Omental fat pad (tissue), 4 donors: ENCODE data around the gene PTPRM. TPM values are rescaled to one million over a fixed set of nuclear protein-coding genes. Genes with fewer than 3 reads are reported as not detected.

Source experiments
- ATAC-seq: fragments of 150-250 bp; one replicate; pipeline ENCODE4 v1.9.1; 2016; ENCODE audit warnings: mild to moderate bottlenecking, moderate library complexity; ENCODE audit not compliant: low FRiP score
- DNase-seq: peaks from one replicate; pipeline ENCODE4 v3.0.0-alpha.2; 2019; ENCODE audit warnings: low spot score
- CTCF ChIP-seq, 3 donors: fragments of 450-650 bp; IDR thresholded peaks; one replicate each; pipeline ENCODE4 v1.5.1; 2016 to 2017; ENCODE audit warnings: antibody characterized with exemption in 3 of 3, mild to moderate bottlenecking in 3 of 3, moderate library complexity in 2 of 3
- total RNA-seq, 4 donors: library from RNA; depleted of rRNA; stranded (reverse); fragments of >200 nt; gene quantifications; one replicate each; pipeline ENCODE4 v1.1.0, GENCODE V29; 2016

The PTPRM gene
- total RNA-seq, 4 donors from 2014 or later = 64.8 to 238 (median 144) TPM

GRCh38 chr18:8303151-8303755 is 736.1 kb downstream of the PTPRM start:
- no peak for DNase-seq
- TF ChIP-seq CTCF (IDR thresholded peaks at IDR 0.05) = no peak
- ATAC-seq = no peak

DNA sequence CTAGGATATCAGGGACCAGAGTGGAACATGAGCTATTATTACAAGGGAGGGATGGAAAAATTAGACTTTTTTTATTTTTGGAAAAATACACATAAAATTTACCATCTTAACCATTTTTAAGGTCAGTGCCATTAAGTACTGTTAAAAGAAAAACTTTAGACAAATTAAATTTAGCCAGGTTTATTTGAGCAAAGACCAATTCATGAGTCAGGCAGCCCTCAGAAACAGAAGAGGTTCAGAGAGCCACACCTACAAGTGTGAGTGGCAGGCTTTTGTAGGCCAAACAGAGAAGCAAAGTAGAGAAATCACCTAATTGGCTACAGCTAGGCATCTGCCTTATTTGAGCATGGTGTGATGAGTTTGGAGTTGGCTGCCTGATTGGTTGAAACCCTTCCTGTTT is 740.8 kb downstream of the PTPRM start:
- DNase-seq = no peak
- ATAC-seq = no peak
- TF ChIP-seq CTCF (IDR thresholded peaks at IDR 0.05) = no peak

- TF ChIP-seq CTCF (IDR thresholded peaks at IDR 0.05) = no peak
- DNase-seq (no peak), ATAC-seq (no peak)
Measured at GRCh38 chr18:8313043-8313442, 745.9 kb downstream of the PTPRM start.

GRCh38 chr18:8314124-8314523 is 747.0 kb downstream of the PTPRM start:
- TF ChIP-seq CTCF (IDR thresholded peaks at IDR 0.05) = no peak
- ATAC-seq = no peak
- DNase-seq = no peak

- no peak for TF ChIP-seq CTCF (IDR thresholded peaks at IDR 0.05)
- DNase-seq (no peak), ATAC-seq (no peak)
Measured at GRCh38 chr18:8319798-8320489, 752.8 kb downstream of the PTPRM start.

- no peak for DNase-seq
- no peak for TF ChIP-seq CTCF (IDR thresholded peaks at IDR 0.05)
- ATAC-seq = no peak
Measured at GRCh38 chr18:8322486-8322885, 755.4 kb downstream of the PTPRM start.
